K562 (cell line): ENCODE measurements around the gene SIX1. TPM values are rescaled to one million over a fixed set of nuclear protein-coding genes. Genes with fewer than 3 reads are reported as not detected.

ENCODE experiments used
- MGA ChIP-seq: fragments of 450-650 bp; IDR thresholded peaks from 2 replicates; pipeline ENCODE4 v1.6.1; 2016; ENCODE audit warnings: mild to moderate bottlenecking, moderate library complexity
- POLR2G ChIP-seq: fragments of 200-400 bp; formaldehyde crosslinking; IDR thresholded peaks from 2 replicates; pipeline ENCODE4 v1.6.1; 2017; ENCODE audit warnings: low read depth, mild to moderate bottlenecking, antibody characterized with exemption, low read length, moderate library complexity
- PRDM10 ChIP-seq: fragments of 450-650 bp; IDR thresholded peaks from 2 replicates; pipeline ENCODE4 v1.6.1; 2018; ENCODE audit not compliant: partially characterized antibody
- ZBTB33 ChIP-seq: sonication (generic); formaldehyde crosslinking; IDR thresholded peaks from 2 replicates; pipeline ENCODE4 v1.8.1; 2023; ENCODE audit warnings: mild to moderate bottlenecking, missing genetic modification reagents
- ZBTB7A ChIP-seq: IDR thresholded peaks from 2 replicates; pipeline ENCODE4 v1.6.1; 2011; ENCODE audit warnings: low read depth, mild to moderate bottlenecking, low read length, moderate library complexity, borderline replicate concordance; ENCODE audit not compliant: control insufficient read depth
- polyA plus RNA-seq, 8 experiments: library from polyadenylated mRNA; depleted of rRNA in 4 of 8; stranded (reverse) in 5 of 8; unstranded in 3 of 8; fragments of >200 nt; fragmentation: Nextera tagmentation in 2 of 8; fragmentation: Illumina TruSeq in 1 of 8; extraction: Ambion mirVana in 2 of 8; extraction: Trizol in 1 of 8; gene quantifications; 2 replicates each; pipeline versions ENCODE4 v1.2.1 to v1.2.3, GENCODE V29; 2011 to 2014; ENCODE audit warnings: inconsistent platforms in 1 of 8, missing spikeins in 1 of 8
- total RNA-seq, 7 experiments: library from RNA; depleted of rRNA in 6 of 7; stranded (reverse); fragments of >200 nt in 6 of 7; fragmentation: Illumina TruSeq in 2 of 7; extraction: Trizol in 2 of 7; gene quantifications; 2 replicates each; pipeline versions ENCODE4 v1.2.1 to v1.2.3, GENCODE V29; 2011 to 2021; ENCODE audit warnings: low replicate concordance in 1 of 7

SIX1 gene
- total and polyA plus RNA-seq, 9 of the 15 experiments (the other 6 are each of a cell fraction or from before 2014, with no cell fraction given) = 0.27 to 0.80 (median 0.45) TPM

- TF ChIP-seq MGA (0 out of 2 replicates have a peak, but pooled peaks have one; percentile 56), POLR2G (0 out of 2 replicates have a peak, but pooled peaks have one; percentile 38), ZBTB7A (no peak), PRDM10 (no peak), ZBTB33 (CRISPR knock-in tag) (no peak)
These were observed at the start of gene SIX1 (continued) for GRCh38 chr14:60648934-60649874.
